Caco-2 (cell line): ENCODE results near the gene TFAP2A. TPM values are rescaled to one million over a fixed set of nuclear protein-coding genes. Genes with fewer than 3 reads are reported as not detected.

Experiments
- BruUV-seq: library from RNA; stranded (reverse); fragments of 400-500 nt; replicated peaks from 2 replicates; lab custom pipeline; 2021; lab: Mats Ljungman, UMichigan
- CTCF ChIA-PET: fragments of 300-600 bp; sonication (Branson Sonifier 250); formaldehyde crosslinking; loops from one replicate; lab custom pipeline; 2022; ENCODE audit warnings: antibody characterized with exemption; lab: Charles Lee
- POLR2A ChIA-PET: fragments of 300-600 bp; sonication (Branson Sonifier 250); formaldehyde crosslinking; loops from one replicate; lab custom pipeline; 2022; ENCODE audit warnings: antibody characterized with exemption; lab: Charles Lee
- DNase-seq, 2 experiments: peaks; one replicate each; pipeline versions ENCODE4 v3.0.0 to v3.0.0-alpha.2; 2020 to 2022
- H3K27me3 ChIP-seq: replicated peaks from 2 replicates; pipeline ENCODE4 v1.6.0; 2011; ENCODE audit warnings: low read length; ENCODE audit not compliant: control insufficient read depth, insufficient read depth
- H3K36me3 ChIP-seq: 2 replicates; pipeline ENCODE4 v1.5.1; 2011; ENCODE audit warnings: low read length; ENCODE audit not compliant: control insufficient read depth, insufficient read depth
- H3K4me1 ChIP-seq: fragments of 250-450 bp; sonication (Bioruptor Pico); 2 replicates; pipeline ENCODE4 v1.5.1; 2020; ENCODE audit warnings: mild to moderate bottlenecking
- H3K4me3 ChIP-seq: 2 replicates; pipeline ENCODE4 v1.5.1; 2011; ENCODE audit warnings: low read depth, mild to moderate bottlenecking, control low read depth, low read length
- H3K9me3 ChIP-seq: fragments of 250-450 bp; sonication (Bioruptor Pico); 2 replicates; pipeline ENCODE4 v1.5.1; 2020; ENCODE audit warnings: mild to moderate bottlenecking, moderate library complexity
- H3K27ac Mint-ChIP-seq: one replicate; pipeline ENCODE4 v1.8.0; 2022; ENCODE audit warnings: mixed read lengths; ENCODE audit not compliant: unreplicated experiment
- H3K27me3 Mint-ChIP-seq: one replicate; pipeline ENCODE4 v1.8.0; 2022; ENCODE audit warnings: mixed read lengths; ENCODE audit not compliant: insufficient read depth, unreplicated experiment
- H3K36me3 Mint-ChIP-seq: one replicate; pipeline ENCODE4 v1.8.0; 2022; ENCODE audit warnings: mild to moderate bottlenecking, mixed read lengths; ENCODE audit not compliant: insufficient read depth, unreplicated experiment
- H3K4me1 Mint-ChIP-seq: one replicate; pipeline ENCODE4 v1.8.0; 2022; ENCODE audit warnings: low read depth, mixed read lengths; ENCODE audit not compliant: unreplicated experiment
- H3K4me3 Mint-ChIP-seq: one replicate; pipeline ENCODE4 v1.8.0; 2022; ENCODE audit warnings: mild to moderate bottlenecking, moderate library complexity, mixed read lengths; ENCODE audit not compliant: unreplicated experiment
- H3K9me3 Mint-ChIP-seq: one replicate; pipeline ENCODE4 v1.8.0; 2022; ENCODE audit warnings: mixed read lengths; ENCODE audit not compliant: unreplicated experiment
- intact Hi-C: fragments of 100-400 bp; cut with micrococcal nuclease; formaldehyde crosslinking; loops from one replicate; pipeline ENCODE4 v1.10.0; 2022; ENCODE audit not compliant: unreplicated experiment
- total RNA-seq: library from RNA; stranded (reverse); gene quantifications from 2 replicates; pipeline ENCODE4 v1.2.3, GENCODE V29; 2022
- TF ChIP-seq, protein P1 (sequence below), 2 experiments: fragments of 200-600 bp in 1 of 2; IDR thresholded peaks; 1 replicate in 1 of 2; 2 replicates in 1 of 2; pipeline versions ENCODE4 v1.5.1 to v1.8.0; 2011 to 2022; ENCODE audit warnings: antibody characterized with exemption in 1 of 2, control low read depth in 1 of 2, inconsistent platforms in 1 of 2, low read depth in 1 of 2, low read length in 1 of 2, mild to moderate bottlenecking in 1 of 2, moderate library complexity in 1 of 2; ENCODE audit not compliant: insufficient read depth in 1 of 2, severe bottlenecking in 1 of 2, unreplicated experiment in 1 of 2

Gene TFAP2A
- total RNA-seq, 1 experiment from 2014 or later: 6.3 TPM

DNA sequence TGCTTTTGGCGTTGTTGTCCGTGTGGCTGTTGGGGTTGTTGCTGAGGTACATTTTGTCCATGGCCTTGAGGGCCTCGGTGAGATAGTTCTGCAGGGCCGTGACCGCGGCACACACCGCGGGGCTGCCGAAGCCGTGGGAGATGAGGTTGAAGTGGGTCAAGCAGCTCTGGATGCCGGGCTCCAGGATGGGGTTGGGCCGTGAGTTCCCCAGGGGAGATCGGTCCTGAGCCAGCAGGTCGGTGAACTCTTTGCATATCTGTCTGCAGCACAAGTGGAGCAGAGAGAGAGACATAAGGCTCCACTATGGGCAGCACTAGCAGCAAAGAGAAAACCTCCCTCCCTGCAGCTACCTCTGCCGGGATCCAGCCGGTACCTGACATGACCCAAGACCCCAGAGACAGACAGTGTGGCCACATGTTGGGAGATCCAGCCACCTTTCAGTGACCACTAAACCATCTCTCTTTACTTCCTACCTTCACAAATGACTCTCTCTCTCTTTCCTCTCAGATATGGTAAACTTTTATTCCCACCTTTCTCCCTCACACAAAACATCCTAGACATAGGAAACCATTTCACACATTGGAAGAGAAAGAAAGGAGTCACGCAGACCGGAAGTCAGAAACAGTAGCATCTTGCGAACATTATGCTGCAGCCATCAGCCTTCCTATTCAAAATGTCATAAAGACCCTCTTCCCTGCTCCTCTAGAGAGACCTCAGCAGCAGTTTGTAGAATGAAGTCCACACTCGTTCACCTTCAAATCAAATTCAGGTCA is 16.2 kb downstream of the TFAP2A start:
- TF ChIP-seq, protein P1, sequence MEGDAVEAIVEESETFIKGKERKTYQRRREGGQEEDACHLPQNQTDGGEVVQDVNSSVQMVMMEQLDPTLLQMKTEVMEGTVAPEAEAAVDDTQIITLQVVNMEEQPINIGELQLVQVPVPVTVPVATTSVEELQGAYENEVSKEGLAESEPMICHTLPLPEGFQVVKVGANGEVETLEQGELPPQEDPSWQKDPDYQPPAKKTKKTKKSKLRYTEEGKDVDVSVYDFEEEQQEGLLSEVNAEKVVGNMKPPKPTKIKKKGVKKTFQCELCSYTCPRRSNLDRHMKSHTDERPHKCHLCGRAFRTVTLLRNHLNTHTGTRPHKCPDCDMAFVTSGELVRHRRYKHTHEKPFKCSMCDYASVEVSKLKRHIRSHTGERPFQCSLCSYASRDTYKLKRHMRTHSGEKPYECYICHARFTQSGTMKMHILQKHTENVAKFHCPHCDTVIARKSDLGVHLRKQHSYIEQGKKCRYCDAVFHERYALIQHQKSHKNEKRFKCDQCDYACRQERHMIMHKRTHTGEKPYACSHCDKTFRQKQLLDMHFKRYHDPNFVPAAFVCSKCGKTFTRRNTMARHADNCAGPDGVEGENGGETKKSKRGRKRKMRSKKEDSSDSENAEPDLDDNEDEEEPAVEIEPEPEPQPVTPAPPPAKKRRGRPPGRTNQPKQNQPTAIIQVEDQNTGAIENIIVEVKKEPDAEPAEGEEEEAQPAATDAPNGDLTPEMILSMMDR (IDR thresholded peaks at IDR 0.05; ENCODE audit: insufficient read depth in 1 of 2, low read depth in 1 of 2, low read length in 1 of 2, severe bottlenecking in 1 of 2, unreplicated experiment in 1 of 2): no peak
- Histone ChIP-seq H3K4me1 (peaks cover 14% of the 10 kb centered on the region), H3K9me3 (no peaks in the 10 kb centered on the region), H3K36me3 (no peaks in the 10 kb centered on the region), H3K4me3 (no peak overlapping the region), H3K27me3 (no peaks in the 10 kb centered on the region)
- DNase-seq: no peak
- no TSS peak for BruUV-seq
- intact Hi-C loops: no loop called here
- ChIA-PET CTCF (interaction anchor here (0.6 kb wide), 1 partner anchor 76 kb away, joined by 6 read pairs; no protein-coding TSS in a partner anchor), POLR2A (no interaction called here)
- Mint-ChIP-seq H3K4me1 (peaks cover 17% of the 10 kb centered on the region), H3K9me3 (no peaks in the 10 kb centered on the region), H3K27me3 (no peaks in the 10 kb centered on the region), H3K4me3 (no peak overlapping the region), H3K36me3 (peaks cover 12% of the 10 kb centered on the region), H3K27ac (no peak overlapping the region)

DNA sequence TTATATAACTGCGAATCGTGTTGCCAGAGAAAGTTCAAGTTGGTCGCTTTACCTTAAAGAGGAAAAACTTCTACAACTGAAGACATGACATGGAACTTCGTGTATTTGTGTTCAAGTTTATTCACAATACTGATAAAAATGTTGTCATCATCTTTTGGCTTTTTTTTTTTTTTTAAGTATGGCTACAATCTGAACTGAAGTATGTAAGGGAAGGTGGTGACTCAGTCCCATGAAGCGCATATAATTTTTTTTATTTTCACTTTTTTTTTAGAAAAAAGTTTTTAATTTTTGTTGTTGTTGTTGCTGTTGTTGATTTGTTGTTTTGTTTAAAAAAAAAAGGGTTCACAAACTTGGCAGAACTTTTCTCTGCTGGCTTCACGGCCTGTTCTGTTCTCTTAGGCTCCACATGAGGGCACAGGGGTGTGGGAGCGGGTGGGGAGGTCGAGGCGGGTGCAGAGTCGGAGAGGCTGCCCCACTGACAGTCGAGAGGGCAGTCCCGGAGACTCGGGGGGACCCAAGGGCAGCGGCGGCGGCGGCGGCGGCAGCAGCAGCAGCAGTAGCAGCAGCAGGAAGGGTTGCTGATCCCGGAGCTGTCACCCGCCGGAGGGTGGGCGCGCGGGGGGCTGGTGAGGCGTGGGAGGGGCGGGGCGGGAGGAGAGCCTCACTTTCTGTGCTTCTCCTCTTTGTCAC is 17.0 kb downstream of the TFAP2A start:
- Mint-ChIP-seq H3K27me3 (no peaks in the 10 kb centered on the region), H3K36me3 (peaks cover 6% of the 10 kb centered on the region), H3K4me1 (peaks cover 12% of the 10 kb centered on the region), H3K4me3 (no peak overlapping the region), H3K27ac (no peak overlapping the region), H3K9me3 (no peaks in the 10 kb centered on the region)
- ChIA-PET CTCF (no interaction called here), POLR2A (no interaction called here)
- DNase-seq: no peak
- TF ChIP-seq, protein P1 (IDR thresholded peaks at IDR 0.05; ENCODE audit: insufficient read depth in 1 of 2, low read depth in 1 of 2, low read length in 1 of 2, severe bottlenecking in 1 of 2, unreplicated experiment in 1 of 2): no peak
- no peak overlapping the region for H3K4me3 ChIP-seq
- no peaks in the 10 kb centered on the region for H3K36me3 ChIP-seq
- BruUV-seq: no TSS peak
- intact Hi-C loops: no loop called here
- H3K4me1 ChIP-seq: peaks cover 10% of the 10 kb centered on the region
- no peaks in the 10 kb centered on the region for H3K27me3 ChIP-seq
- no peaks in the 10 kb centered on the region for H3K9me3 ChIP-seq

DNA sequence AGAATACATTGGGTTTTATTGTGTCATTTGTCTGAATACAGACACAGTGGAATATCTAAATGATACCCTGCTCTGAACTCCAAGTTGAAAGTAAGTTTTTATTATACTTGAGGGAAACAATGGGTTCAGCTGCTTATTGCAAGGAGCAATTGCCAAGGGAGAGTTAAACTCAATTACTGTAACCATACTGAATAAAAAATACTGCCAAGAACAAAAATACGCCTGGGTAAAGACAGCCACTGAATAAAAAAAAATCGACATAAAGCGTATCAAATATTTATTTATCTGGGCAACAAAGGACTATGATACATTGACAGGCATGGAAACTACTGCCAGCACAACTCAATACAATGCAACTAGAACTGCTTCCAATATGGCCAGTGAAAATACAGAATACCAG is 18.1 kb downstream of the TFAP2A start:
- Histone ChIP-seq H3K27me3 (no peaks in the 10 kb centered on the region), H3K9me3 (no peaks in the 10 kb centered on the region), H3K4me1 (peaks cover 5% of the 10 kb centered on the region; the same call in 1 of the 2 replicates), H3K4me3 (no peak overlapping the region), H3K36me3 (no peaks in the 10 kb centered on the region)
- no peaks in the 10 kb centered on the region for H3K27me3 Mint-ChIP-seq
- TF ChIP-seq, protein P1 (IDR thresholded peaks at IDR 0.05; ENCODE audit: insufficient read depth in 1 of 2, low read depth in 1 of 2, low read length in 1 of 2, severe bottlenecking in 1 of 2, unreplicated experiment in 1 of 2): no peak
- CTCF ChIA-PET: no interaction called here
- DNase-seq: no peak
- H3K9me3 Mint-ChIP-seq: no peaks in the 10 kb centered on the region
- H3K36me3 Mint-ChIP-seq: peaks cover 6% of the 10 kb centered on the region
- intact Hi-C loops: no loop called here
- no peak overlapping the region for H3K4me3 Mint-ChIP-seq
- H3K27ac Mint-ChIP-seq: no peak overlapping the region
- BruUV-seq: no TSS peak
- POLR2A ChIA-PET: no interaction called here
- peaks cover under 1% of the 10 kb centered on the region for H3K4me1 Mint-ChIP-seq
